ENCODE measurements around the gene RNU7-1.

RNU7-1 gene

DNA sequence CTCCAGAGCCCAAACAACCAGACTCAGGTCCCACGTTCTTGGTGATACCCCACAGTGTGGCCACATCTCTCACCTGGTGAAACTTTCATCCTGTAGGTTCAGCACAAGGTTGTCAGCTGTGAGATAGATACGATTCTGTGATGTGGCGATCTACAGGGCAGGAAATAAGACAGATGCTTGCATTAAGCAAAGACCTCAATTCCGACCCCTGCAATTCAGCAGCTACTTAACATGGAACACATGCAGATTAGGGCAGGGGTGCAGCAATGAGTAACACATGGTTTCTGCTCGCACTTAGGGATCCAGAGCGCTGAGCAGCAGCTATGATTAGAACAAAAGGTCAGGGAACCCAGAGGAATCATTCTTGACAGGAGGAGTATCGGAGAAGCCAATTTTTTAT is 22.7 kb downstream of the RNU7-1 start:
- DNase-seq: no peak

- DNase-seq: no peak
Measured at GRCh38 chr12:6967651-6968100, 24.1 kb downstream of the RNU7-1 start.

- no peak for DNase-seq
Measured at GRCh38 chr12:6968426-6968825, 24.8 kb downstream of the RNU7-1 start.

GRCh38 chr12:6970096-6970527 is 26.5 kb downstream of the RNU7-1 start:
- DNase-seq: no peak

DNA sequence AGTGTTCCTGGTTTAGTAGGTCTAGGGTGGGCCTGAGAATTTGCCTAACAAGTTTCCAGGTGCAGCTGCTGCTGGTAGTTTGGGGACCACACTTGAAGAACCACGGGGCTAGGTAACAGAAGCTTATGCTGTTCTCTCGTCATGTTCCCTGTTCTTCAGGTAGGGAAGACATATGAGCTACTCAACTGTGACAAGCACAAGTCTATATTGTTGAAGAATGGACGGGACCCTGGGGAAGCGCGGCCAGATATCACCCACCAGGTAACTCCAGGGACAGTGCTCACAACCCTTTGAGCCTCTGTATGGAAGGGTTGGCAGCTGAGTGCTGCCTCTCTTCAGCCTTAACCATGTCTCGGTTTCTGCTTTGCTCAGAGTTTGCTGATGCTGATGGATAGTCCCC is 30.6 kb downstream of the RNU7-1 start:
- DNase-seq: no peak

DNA sequence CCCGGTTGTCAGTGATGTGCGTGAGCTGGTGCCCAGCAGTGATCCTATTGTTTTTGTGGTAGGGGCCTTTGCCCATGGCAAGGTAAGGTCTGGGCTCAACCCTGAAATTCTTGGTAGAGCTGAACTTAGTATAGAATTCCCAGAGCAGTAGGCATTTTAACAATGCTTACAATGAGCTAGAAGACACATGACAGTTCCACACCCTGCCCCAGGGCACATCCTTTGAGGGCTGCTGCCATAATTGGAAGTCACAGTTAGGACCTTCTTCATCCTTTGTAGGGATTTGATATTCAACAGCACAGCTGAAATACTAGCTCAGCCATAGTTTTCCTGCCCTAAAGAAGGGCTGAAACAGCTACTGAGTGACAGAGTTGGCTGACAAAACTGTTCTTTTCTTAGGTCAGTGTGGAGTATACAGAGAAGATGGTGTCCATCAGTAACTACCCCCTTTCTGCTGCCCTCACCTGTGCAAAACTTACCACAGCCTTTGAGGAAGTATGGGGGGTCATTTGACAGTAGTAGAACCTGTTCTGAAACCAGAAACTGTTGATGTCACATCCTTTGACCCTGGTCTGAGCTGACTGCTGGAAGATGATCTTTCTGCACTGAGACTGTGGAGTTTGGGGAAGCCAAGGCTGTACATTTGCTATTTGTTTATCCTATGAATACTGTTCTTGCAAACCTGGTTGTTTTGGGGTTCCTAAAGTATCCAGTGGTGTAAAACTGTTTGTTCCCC is 31.8 kb downstream of the RNU7-1 start:
- DNase-seq: no peak

- no peak for DNase-seq
Measured at GRCh38 chr12:6977653-6978052, 34.0 kb downstream of the RNU7-1 start.

- no peak for DNase-seq
Measured at GRCh38 chr12:6978188-6978587, 34.6 kb downstream of the RNU7-1 start.

GRCh38 chr12:6978611-6979011 is 35.0 kb downstream of the RNU7-1 start:
- DNase-seq: no peak

DNA sequence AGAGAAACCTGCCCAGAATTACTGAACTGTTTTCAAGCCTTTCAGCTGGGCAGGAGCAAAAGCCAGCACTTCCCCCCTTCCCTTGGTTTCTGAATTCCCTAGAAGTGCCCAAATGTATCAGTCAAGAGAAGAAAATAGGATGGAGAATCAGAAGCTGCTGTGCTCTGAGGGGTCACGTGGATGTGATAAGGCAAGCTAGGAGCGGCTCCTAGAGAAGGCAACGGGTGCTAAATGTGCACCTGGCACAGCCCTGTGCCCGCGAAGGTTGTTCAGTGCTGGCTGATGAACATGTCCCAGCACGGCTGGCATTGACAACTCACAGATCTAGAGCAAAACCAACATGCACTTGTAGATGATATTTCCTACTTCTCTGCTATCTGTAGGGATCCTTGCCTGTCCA is 35.4 kb downstream of the RNU7-1 start:
- no peak for DNase-seq

DNA sequence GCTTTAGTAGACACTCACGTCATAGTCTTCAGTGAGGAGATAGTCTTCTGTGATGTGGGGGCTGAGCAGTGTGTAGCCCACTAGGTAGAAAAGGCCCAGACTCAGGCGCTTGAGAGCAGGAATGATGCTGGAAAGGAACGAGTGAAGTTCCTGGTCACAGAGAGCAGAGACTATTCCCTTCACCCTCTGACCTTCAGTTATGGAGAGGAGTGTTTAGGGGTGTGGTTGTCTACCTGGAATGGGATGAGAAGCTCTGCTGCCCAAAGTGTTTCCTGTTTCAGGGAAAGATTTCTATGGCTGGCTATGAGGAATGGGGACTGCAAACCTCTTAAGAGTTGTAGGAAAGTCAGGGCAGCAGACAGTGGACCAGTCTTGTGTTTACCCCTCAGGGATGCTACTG is 35.8 kb downstream of the RNU7-1 start:
- DNase-seq: no peak

DNA sequence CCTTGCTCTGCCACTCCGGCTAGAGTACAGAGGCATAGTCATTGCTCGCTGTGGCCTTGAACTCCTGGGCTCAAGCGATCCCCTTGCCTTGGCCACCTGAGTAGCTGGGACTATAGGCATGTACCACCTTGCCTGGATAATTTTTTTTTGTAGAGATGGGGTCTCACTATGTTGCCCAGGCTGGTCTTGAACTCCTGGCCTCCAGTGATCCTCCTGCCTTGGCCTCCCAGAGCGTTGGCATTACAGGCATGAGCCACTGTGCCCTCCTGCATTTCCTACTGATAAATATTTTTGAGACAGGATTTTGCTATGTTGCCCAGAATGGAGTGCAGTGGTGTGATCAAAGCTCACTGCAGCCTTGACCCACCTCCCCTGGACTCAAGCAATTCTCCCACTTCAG is 36.5 kb downstream of the RNU7-1 start:
- DNase-seq: no peak

- DNase-seq: no peak
Measured at GRCh38 chr12:6980740-6981139, 37.1 kb downstream of the RNU7-1 start.

DNA sequence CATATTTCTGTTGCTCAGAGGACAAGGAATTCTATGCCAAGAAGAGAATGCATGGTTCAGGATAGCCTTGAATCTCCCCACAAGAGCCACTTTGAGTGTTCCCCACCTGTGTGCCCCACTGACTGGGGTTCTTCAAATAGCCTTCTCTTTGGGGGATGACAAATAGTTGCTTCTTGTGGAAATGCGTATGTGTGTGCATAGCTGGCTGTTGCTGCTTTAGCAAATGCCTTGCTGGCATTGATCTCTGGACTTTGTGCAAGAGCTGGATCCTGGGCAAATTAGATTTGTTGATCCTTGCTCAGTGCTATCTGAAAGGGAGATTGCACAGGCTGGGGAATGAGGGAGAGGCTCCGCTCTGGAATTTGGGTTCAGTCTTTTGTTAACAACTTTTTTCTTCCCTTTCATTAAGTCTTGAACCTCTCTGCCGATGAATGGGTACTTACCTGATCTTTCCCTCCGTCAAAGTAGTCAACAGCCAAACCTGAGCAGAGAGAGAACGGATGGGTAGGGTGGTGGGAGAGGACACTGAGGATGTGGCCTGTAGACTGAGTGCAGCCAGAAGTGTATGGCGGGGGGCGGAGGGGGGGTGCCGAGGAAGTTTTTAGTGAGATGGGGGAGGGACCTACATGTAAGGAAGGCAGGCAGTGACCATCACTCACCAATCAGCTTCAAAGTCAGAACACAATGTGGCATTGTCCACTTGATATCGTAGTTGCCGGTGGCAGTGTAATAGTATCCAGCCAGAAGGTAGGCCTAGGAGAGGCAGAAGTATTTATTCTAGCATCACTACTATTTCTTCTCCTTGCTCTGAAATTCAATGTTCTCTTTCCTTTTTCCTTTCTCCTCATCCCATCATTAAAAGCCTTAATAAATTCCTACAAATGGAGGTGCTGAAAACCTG is 37.8 kb downstream of the RNU7-1 start:
- no peak for DNase-seq

GRCh38 chr12:6982532-6982931 is 38.9 kb downstream of the RNU7-1 start:
- DNase-seq: no peak

GRCh38 chr12:6987956-6988553 is 44.4 kb downstream of the RNU7-1 start:
- DNase-seq: no peak
